Fibroblast of gingiva (primary cell): Measurements from ENCODE around the gene GLIPR2.
A peak's percentile ranks its signal among the peaks of the same experiment; 100 is the strongest.
"Not testable (repeated sequence)": the region's sequence is repeated elsewhere in the genome, so short reads cannot be mapped to it uniquely, and the experiment has no call there.

Experiments used
- DNase-seq: peaks from one replicate; pipeline ENCODE4 v3.0.0-alpha.2; 2011; ENCODE audit warnings: low read depth

GLIPR2 gene

GRCh38 chr9:36136272-36136893, at the start of gene GLIPR2:
TSS of gene GLIPR2 (plus strand) at chr9:36136733. CDS start at chr9:36136779, 46 bp downstream.
- peak; percentile 58 for DNase-seq

GRCh38 chr9:36087054-36087453, 49.5 kb upstream of the GLIPR2 start:
- DNase-seq: not testable (repeated sequence)

GRCh38 chr9:36088020-36088419, 48.5 kb upstream of the GLIPR2 start:
- DNase-seq: no peak

- DNase-seq: peak; percentile 52
Observed at GRCh38 chr9:36091026-36091953, 45.2 kb upstream of the GLIPR2 start.

- DNase-seq: no peak
Observed at GRCh38 chr9:36092014-36092413, 44.5 kb upstream of the GLIPR2 start.

- no peak for DNase-seq
Observed at GRCh38 chr9:36092509-36093215, 43.9 kb upstream of the GLIPR2 start.

GRCh38 chr9:36093384-36093783, 43.1 kb upstream of the GLIPR2 start:
- DNase-seq: no peak

GRCh38 chr9:36099718-36100117, 36.8 kb upstream of the GLIPR2 start:
- no peak for DNase-seq

GRCh38 chr9:36100532-36100931, 36.0 kb upstream of the GLIPR2 start:
- DNase-seq: no peak

- peak; percentile 95 for DNase-seq
Observed at GRCh38 chr9:36101916-36102741, 34.4 kb upstream of the GLIPR2 start.

GRCh38 chr9:36102742-36103495, 33.6 kb upstream of the GLIPR2 start:
- DNase-seq: peak; percentile 32

GRCh38 chr9:36109071-36109470, 27.5 kb upstream of the GLIPR2 start:
- no peak for DNase-seq

GRCh38 chr9:36110434-36110833, 26.1 kb upstream of the GLIPR2 start:
- DNase-seq: no peak

- no peak for DNase-seq
Observed at GRCh38 chr9:36112516-36112915, 24.0 kb upstream of the GLIPR2 start.

GRCh38 chr9:36113999-36114398, 22.5 kb upstream of the GLIPR2 start:
- no peak for DNase-seq

GRCh38 chr9:36116593-36116992, 19.9 kb upstream of the GLIPR2 start:
- no peak for DNase-seq

GRCh38 chr9:36118201-36118600, 18.3 kb upstream of the GLIPR2 start:
- no peak for DNase-seq

GRCh38 chr9:36118706-36119105, 17.8 kb upstream of the GLIPR2 start:
- no peak for DNase-seq

- DNase-seq: no peak
Observed at GRCh38 chr9:36119476-36119875, 17.1 kb upstream of the GLIPR2 start.

- DNase-seq: no peak
Observed at GRCh38 chr9:36120705-36121104, 15.8 kb upstream of the GLIPR2 start.

GRCh38 chr9:36121971-36122370, 14.6 kb upstream of the GLIPR2 start:
- DNase-seq: no peak
